Bone marrow (tissue), 2 donors: ENCODE results near the gene EFNA3.
A peak's percentile ranks its signal among the peaks of the same experiment; 100 is the strongest.

Experiments used
- DNase-seq, 2 donors: peaks; one replicate each; lab custom pipeline; 2025; lab: John Stamatoyannopoulos, UW

The EFNA3 gene, protein sequence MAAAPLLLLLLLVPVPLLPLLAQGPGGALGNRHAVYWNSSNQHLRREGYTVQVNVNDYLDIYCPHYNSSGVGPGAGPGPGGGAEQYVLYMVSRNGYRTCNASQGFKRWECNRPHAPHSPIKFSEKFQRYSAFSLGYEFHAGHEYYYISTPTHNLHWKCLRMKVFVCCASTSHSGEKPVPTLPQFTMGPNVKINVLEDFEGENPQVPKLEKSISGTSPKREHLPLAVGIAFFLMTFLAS

DNA sequence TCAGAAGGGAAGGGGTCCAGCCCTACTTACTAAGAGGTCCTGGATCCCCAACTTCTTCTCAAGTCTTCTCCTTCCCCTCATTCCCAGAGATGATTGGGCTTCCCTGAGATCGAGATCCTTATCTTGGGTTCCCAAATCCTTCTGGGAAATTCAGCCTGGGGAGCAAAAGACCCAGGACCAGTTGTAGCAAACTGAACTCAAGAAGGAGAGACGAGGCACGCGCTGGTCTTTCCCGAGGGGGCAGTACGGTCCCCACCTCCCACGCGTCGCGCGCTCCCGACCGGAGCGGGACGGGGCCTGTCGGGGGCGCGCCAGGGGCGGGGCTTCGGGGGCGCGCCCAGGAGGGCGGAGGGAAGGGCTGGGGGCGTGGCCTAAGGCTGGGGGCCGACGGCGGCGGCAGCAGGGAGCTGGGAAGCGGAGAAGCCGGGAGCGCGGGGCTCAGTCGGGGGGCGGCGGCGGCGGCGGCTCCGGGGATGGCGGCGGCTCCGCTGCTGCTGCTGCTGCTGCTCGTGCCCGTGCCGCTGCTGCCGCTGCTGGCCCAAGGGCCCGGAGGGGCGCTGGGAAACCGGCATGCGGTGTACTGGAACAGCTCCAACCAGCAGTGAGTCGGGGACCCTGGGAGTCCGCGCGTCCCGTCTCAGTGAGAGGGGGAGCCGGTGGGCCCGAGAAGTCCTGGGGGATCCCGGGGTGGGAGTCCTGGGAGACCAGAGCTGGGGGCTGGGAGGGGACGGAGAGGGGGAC lies at the start of gene EFNA3:
TSS of gene EFNA3 (plus strand) at position 369 of the 741 bp plus-strand sequence. CDS start at position 474, 105 bp downstream.
- no peak for DNase-seq

DNA sequence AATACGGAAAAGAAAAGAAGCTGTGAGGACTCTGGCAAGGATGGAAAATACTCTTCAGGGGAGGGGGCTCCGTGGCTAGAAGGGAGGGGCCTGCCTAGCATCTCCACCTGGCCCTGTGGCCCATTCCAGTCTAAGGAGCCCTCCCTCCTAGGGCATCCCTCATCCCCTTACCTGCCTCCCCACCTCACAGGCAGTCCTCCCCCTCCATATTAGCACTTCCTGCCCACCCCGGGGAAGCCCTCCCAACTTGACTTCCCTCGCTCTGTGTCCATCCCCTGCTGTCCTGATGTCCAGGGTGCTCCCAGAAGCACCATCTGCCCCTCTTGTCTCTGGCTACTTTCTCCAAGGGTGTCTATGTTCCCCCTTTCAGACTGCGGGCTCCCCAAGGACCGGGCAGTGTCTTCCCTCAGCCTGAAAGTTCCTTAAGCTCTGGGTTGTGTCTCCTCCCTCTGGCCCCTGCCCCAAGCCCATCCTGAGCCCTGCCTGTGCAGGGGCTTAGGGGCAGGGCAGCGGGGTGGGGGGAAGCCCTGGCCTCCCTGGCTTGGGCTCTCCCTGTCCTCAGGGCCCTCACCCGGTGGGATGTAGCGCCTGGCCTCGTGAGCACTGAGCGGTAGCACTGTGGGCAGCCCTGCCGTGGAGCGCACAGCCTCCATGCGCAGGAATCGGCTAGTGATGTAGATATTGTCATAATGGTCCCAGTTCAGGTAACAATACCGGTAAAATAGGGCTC lies 49.0 kb upstream of the EFNA3 start:
- DNase-seq = no peak

- no peak for DNase-seq
Measured at GRCh38 chr1:155030243-155030795, 48.3 kb upstream of the EFNA3 start.

- DNase-seq = no peak
Measured at GRCh38 chr1:155030899-155031298, 47.7 kb upstream of the EFNA3 start.

DNA sequence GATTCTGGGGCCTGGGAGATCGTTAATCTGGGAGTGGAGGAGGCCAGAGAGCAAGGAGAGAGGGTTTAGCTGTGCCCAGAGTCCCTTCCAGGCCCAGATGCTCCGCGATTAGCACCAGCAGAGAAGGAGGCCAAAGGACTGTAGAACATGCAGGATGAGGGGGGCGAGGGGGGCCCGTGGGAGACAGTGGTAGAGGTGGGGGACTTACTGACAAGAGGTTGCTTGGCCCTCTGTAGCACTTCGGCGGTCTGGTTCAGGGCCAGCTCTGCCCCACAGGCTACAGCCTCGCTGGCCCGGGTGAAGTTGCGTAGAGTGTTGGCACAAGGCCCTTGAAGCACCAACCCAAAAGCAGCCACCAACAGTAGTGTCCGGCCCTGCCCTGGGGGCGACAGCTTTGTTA lies 45.8 kb upstream of the EFNA3 start:
- DNase-seq = no peak

- DNase-seq = no peak
Measured at GRCh38 chr1:155033524-155033923, 45.1 kb upstream of the EFNA3 start, which contains the start of the genes DCST1 and DCST2. Gene DCST1, plus strand, starts transcription at chr1:155033824. Its CDS starts 213 bp downstream, at chr1:155034037. Gene DCST2, minus strand, starts transcription at chr1:155033781. Its CDS starts 80 bp downstream, at chr1:155033701.

- no peak for DNase-seq
Measured at GRCh38 chr1:155034318-155035208, 44.1 kb upstream of the EFNA3 start.

DNA sequence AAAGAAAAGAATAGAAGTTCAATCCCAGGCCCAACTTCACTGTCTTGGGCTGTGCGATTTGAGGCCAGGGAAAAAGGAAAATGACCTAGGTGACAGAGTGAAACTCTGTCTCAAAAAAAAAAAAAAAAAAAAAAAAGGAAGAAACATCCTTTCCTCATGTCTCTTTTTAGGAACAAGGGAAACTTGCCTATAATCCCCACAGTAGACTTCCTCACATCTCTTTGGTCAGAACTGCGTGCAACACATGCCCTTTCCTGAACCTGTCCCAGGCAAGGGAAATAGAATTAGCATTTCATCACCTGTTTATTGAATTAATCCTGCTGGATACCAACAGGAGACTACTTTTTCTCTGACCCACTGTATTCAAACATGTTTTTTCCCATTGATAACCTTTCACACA lies 42.7 kb upstream of the EFNA3 start:
- DNase-seq = no peak

DNA sequence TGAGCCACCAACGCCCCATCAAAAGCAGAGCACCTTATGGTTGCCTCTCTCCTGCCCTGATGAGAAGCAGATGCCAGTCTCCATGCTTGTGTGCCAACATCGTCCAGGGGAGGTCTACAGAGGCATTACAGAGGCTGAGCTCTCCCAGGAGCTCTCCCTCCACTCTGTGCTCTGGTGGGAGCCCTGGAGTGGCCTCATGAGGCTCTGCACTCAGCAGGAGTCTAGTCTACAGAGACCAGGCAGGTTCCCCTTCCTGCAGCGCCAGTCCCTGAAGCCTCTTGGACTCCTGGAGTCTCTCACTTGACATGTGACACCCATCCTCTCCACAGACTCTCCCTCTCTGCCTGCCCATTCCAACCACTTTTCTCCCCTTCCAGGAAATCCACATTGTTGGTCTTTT lies 41.6 kb upstream of the EFNA3 start:
- DNase-seq = no peak

GRCh38 chr1:155037851-155038441 lies 40.7 kb upstream of the EFNA3 start:
- no peak for DNase-seq

DNA sequence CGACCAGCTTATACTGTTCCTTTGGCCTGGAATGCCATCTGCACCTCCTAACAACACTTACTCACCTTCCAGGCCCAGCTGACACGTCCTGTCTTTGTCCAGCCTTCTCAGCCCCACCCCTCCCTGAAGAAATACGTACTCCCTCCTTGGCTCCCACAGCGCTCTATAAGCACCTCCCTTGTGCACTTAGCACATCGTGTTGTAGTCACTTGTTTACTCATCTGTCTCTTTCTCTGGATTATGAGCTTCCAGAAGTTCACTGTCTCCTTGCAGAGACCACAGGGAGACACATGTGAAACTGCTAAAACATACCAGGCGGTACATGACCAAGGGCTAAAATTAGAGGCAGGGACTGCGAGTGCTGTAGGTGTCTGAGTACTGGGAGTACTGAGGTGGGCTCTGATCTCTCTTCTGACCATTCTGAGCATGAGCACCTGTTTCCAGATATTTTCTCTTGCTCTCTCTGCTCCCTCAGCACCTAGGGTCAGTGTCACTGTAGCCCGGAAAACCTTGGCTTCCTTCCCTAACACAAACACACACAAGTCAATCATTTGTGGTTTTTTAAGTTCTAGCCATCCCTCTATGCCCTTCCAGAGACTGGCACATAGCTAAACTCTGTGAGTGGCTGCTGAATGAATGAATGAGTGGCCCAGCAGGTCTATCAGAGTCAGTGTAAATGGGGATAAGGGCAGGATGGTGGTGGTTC lies 39.9 kb upstream of the EFNA3 start:
- no peak for DNase-seq

- no peak for DNase-seq
Measured at GRCh38 chr1:155039308-155039669, 39.3 kb upstream of the EFNA3 start.

GRCh38 chr1:155040358-155041093 lies 38.1 kb upstream of the EFNA3 start:
- DNase-seq = no peak

DNA sequence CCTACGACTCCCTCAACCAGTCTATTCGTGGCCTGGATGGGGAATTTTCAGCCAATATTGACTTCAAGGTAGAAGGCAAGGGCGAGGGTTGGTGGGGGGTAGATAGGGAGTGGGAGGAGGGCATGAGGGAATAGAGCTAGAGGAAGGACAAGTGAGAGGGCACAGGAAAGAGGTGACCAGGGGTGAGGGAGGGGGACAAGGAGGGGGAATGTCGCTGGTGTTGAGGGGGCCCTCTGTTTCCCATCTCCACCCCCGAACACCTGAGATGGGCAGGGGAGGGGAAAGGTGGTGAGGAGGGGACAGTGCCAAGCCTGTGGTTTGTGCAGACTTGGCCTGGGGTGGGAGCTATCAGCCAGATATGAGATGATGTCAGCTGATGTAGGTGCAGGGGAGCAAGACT lies 35.8 kb upstream of the EFNA3 start:
- DNase-seq = no peak

DNA sequence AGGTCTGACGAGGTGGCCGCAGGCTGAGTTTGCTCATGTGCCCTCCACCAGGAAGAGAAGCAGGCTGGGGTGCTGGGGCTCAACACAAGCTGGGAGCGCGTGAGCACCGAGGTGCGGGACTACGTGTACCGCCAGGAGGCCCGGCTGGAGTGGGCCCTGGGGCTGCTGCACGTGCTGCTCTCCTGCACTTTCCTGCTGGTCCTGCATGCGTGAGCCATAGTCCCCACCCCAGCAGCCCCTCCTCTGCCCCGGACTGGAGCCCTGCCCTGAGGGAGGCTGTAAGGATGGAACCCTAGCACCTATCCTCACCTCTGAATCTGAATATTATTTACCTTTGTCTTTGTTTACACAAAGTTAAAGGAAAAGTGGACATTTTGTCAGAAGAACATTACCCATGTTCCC lies 35.3 kb upstream of the EFNA3 start:
- no peak for DNase-seq

DNA sequence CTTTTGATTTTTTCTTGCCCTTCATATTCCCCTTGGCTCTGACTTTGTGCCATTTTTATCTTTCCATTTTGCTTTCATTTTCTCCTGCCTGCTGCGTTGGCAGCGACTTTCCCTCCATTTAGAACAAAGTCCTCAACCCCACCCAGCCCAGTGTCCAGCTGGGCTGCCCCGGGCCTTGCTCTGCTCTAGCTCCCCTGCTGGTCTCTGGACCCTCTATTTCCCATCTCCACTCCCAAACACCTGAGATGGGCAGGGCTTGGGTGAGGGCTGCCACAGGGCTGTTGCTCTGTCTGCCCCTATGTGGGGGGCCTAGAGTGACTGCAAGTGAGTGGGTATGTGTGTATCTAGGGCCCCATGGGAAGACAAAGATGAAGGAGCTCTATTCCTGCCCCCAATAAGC lies 34.8 kb upstream of the EFNA3 start:
- DNase-seq = no peak

DNA sequence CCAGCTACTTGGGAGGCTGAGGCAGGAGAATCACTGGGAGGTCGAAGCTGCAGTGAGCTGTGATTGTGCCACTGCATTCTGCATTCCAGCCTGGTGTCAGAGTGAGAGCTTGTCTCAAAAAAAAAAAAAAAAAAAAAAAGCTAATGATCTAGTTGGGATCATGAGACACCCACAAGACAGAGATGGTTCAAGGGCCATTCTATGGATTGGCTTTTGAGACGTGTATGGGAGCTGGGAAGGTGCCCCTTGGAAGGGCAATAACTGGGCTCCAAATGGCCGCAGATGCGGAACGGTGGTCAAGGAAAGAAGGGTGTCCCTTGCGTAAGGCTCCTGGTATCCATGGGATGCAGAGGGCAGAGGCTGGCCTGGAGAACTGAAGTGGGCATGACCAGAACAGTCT lies 34.3 kb upstream of the EFNA3 start:
- DNase-seq = no peak

DNA sequence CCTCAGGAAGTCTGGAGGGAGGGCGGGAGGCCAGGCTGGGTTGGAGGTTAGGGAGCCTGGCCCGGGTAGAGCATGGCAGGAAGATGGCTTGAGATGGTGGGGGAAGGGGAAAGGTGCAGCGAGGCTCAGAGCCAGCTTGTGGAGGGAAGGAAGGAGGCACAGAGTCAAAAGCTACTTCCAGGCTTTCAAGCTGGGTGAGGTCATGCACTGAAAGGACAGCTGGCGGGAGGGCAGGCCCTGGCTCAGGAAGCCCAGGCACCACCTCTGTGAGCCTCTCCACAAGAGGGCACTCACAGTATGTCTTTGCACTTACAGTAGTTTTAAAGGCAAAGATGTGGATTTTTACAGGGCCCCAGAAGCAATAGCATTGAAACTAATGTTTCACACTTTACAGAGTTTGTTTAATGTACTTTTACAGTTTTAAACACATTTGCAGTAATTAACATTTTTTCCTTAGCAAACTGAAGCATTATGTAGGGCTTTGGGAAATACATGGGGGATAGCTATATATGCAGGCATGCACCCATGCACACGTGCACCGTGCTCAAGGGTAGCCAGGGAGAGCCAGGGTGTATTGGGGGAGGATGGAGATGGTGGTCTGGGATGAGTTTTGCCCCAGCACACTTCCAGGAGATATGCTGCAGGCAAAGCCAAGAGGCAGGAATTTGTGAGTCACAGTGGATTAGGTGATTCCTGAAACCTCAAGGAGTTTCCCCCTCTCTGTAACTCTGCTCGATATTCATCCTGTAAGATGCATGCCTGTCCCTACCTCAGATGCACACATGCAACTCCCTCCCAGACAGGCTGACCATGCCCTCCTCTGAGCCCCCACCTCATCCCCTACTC lies 33.6 kb upstream of the EFNA3 start:
- DNase-seq = peak; percentile 25 to 72
